LNCAP (cell line): ENCODE measurements around the gene CCDC97.

Source experiments
- TF ChIP-seq, protein P1 (sequence below): fragments of 450-650 bp; IDR thresholded peaks from 2 replicates; pipeline ENCODE4 v1.5.1; 2017; ENCODE audit warnings: mild to moderate bottlenecking

The CCDC97 gene

DNA sequence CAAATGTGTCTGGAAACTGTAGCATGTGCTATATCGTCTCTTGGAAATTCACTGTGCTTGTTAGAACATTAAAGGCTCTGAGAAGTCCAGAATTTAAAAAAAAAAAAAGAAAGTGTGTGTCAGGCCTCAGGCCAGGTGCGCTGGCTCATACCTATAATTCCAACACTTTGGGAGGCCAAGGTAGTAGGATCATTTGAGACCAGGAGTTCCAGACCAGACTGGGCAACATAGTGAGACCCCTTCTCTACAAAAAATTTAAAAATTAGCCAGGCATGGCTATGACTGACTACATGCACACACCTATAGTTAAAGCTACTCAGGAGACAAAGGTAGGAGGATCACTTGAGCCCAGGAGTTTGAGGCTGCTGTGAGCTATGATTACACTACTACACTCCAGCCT is 40.9 kb upstream of the CCDC97 start:
- TF ChIP-seq, protein P1, sequence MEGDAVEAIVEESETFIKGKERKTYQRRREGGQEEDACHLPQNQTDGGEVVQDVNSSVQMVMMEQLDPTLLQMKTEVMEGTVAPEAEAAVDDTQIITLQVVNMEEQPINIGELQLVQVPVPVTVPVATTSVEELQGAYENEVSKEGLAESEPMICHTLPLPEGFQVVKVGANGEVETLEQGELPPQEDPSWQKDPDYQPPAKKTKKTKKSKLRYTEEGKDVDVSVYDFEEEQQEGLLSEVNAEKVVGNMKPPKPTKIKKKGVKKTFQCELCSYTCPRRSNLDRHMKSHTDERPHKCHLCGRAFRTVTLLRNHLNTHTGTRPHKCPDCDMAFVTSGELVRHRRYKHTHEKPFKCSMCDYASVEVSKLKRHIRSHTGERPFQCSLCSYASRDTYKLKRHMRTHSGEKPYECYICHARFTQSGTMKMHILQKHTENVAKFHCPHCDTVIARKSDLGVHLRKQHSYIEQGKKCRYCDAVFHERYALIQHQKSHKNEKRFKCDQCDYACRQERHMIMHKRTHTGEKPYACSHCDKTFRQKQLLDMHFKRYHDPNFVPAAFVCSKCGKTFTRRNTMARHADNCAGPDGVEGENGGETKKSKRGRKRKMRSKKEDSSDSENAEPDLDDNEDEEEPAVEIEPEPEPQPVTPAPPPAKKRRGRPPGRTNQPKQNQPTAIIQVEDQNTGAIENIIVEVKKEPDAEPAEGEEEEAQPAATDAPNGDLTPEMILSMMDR: no peak

DNA sequence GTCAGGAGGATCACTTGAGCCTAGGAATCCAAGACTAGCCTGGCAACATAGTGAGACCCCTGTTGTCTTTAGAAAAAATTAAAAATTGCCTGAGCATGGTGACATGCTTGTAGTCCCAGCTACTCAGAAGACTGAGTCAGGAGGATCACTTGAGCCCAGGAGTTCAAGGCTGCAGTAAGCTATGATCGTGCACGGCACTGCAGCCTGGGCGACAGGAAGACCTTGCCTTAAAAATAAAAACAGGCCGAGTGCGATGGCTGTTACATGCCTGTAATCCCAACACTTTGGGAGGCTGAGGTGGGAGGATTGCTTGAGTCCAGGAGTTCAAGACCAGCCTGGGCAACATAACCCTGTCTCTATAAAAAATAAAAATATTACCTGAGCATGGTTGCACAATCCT is 40.4 kb upstream of the CCDC97 start:
- TF ChIP-seq, protein P1: no peak

DNA sequence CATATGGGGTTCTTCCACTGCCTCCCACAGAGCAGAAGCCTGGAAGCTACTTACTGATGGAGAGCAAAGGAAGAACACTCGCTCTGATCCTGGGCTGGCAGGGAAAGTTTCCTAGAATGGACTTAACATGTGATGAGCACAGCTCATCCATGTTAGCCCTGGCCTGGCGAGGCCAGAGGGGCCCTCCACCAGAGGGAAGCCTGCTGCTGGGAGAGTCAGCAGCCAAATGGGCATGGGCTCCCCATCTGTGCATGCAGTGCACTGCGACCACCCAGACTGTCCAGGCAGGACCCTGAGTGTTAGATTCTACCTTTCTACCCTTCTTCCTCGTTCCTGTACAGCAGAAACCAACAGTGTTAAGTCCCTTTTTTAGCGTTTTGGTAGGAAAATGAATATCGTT is 36.9 kb upstream of the CCDC97 start:
- TF ChIP-seq, protein P1: no peak

DNA sequence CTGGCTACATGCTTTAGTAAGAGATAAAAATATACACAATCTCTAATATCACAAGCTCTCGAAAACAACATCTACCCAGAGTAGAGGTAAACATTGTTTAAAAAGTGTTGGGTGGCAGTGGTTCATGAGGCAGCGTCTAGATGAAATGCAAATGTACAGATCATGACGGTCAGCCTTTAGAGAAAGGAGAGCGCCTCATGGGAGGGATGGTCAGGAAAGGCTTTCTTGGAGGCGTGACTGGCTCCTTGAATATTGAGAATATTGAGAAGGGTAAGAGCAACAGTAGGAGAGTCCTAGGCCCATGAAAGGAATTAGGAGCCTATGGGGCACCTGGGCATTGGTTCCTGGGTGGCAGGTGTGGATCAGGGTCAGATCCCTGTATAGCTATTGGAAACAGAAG is 35.2 kb upstream of the CCDC97 start:
- TF ChIP-seq, protein P1: no peak

DNA sequence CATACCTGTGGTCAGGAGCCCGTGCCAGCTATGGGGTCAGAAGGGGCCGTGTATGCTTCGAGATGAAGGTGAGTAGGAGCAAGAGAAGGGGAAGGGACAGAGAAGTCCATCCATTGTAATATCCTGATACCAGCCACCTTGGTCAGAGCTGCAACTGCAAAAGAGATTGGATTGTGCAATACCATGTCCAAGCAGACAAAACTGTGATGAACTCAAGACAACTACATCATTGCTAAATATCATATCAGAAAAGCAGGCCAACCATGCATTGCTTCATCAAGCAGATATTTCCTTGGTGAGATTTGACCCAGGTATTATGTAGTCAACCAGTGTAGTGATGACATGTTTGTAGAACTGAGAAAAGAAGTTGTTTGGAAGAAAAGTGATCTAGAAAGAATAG is 33.7 kb upstream of the CCDC97 start:
- TF ChIP-seq, protein P1: no peak

DNA sequence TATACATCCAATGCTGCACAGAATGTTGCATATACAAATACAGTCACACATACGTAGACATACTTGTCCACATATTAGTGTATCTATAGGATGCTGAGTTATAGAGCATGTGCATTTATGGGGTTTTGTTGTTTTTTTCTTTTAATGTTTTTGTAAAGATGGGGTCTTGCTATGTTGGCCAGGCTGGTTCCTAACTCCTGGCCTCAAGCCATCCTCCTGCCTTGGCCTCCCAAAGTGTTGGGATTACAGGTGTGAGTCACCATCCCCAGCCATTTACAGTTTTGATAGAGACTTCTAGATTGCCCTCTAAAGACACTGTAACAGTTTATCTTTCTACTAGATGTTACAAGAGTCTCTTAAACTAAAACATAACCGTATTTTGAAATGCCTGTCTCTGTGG is 31.5 kb upstream of the CCDC97 start:
- TF ChIP-seq, protein P1: no peak

DNA sequence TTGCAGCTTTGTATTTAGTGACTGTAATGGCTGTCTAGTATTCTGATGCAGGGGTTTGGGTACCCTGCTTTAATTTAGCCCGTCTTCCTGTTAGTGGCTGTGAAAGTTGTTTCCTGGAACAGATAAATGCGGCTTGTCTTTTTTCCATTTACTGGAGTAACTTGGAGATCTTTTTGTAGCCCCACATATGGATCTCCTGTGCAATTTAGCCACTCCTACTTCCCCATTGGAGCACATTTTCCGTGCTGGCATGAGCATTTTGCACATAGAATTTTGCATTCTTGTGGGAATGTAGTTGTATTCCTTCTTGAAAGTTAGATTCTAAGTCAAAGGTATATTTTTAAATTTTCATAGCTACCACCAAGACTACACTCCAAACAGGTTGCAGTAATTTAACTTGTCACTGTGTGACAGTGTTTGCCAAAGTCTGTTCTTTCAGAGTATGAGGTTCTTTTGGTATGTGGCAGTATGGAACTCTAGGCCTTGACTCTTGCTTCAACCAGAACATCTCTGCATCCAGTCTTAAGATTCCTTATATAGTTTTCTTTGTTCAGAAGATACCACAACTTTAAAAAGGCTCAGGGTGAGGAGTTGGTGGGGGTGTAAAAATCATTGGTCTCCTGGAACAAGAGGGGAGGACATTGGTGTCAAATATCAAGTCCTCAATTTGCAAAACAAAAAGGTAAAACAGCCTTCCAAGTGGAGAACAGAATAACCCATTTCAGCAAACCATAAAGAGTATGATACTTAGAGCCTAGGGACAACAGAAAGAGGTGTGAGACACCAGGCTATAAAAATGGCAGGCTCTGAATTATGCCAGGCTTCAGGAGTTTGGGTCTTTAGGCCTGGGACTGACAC is 21.1 kb upstream of the CCDC97 start:
- TF ChIP-seq, protein P1: no peak
